SK-N-SH (cell line): ENCODE data around the gene ESRRG. TPM values are rescaled to one million over a fixed set of nuclear protein-coding genes. Genes with fewer than 3 reads are reported as not detected.

ENCODE experiments used
- CTCF ChIA-PET: fragments of 300-600, 350-600 bp; formaldehyde crosslinking; extraction: SDS; loops from one replicate; lab custom pipeline; 2021; lab: Yijun Ruan, JAX
- POLR2A ChIA-PET: fragments of 350-600 bp; sonication (Branson Sonifier 250); formaldehyde crosslinking; extraction: SDS; loops from one replicate; lab custom pipeline; 2020; ENCODE audit warnings: antibody characterized with exemption, inconsistent platforms; lab: Yijun Ruan, JAX
- DNase-seq: peaks from one replicate; pipeline ENCODE4 v3.0.0; 2012
- H2AFZ ChIP-seq: fragments of 200-600 bp; sonication (generic); 2 replicates; pipeline ENCODE4 v1.8.1; 2016; ENCODE audit warnings: antibody characterized with exemption, mild to moderate bottlenecking, low read depth
- H3F3A ChIP-seq: fragments of 200-600 bp; sonication (generic); replicated peaks from 2 replicates; pipeline ENCODE3; 2016; ENCODE audit warnings: antibody characterized with exemption, mild to moderate bottlenecking; ENCODE audit not compliant: insufficient read depth
- H3K27ac ChIP-seq, 2 experiments: fragments of 200-500 bp in 1 of 2; fragments of 200-600 bp in 1 of 2; sonication (Bioruptor generic) in 1 of 2; sonication (generic), shearing (Covaris generic) in 1 of 2; 2 replicates each; pipeline versions ENCODE4 v1.5.1 to v1.6.1; 2014 to 2016; ENCODE audit warnings: low read depth in 2 of 2, inconsistent platforms in 1 of 2, low read length in 1 of 2, mild to moderate bottlenecking in 1 of 2, mixed read lengths in 1 of 2
- H3K27me3 ChIP-seq: fragments of 200-600 bp; sonication (generic), shearing (Covaris generic); 2 replicates; pipeline ENCODE4 v1.6.1; 2016; ENCODE audit warnings: mixed run types; ENCODE audit not compliant: insufficient read depth
- H3K36me3 ChIP-seq, 2 experiments: fragments of 200-500 bp in 1 of 2; fragments of 200-600 bp in 1 of 2; sonication (Bioruptor generic) in 1 of 2; sonication (generic) in 1 of 2; replicated peaks in 1 of 2; 2 replicates each; pipeline versions ENCODE3 to v1.5.1; 2014 to 2016; ENCODE audit warnings: low read length in 1 of 2, mild to moderate bottlenecking in 1 of 2; ENCODE audit not compliant: insufficient read depth in 2 of 2, control insufficient read depth in 1 of 2
- H3K4me1 ChIP-seq, 2 experiments: fragments of 200-500 bp in 1 of 2; fragments of 200-600 bp in 1 of 2; sonication (Bioruptor generic) in 1 of 2; sonication (generic), shearing (Covaris generic) in 1 of 2; 2 replicates each; pipeline versions ENCODE4 v1.5.1 to v1.6.1; 2014 to 2016; ENCODE audit warnings: low read depth in 1 of 2, low read length in 1 of 2, mixed run types in 1 of 2; ENCODE audit not compliant: insufficient read depth in 2 of 2, control insufficient read depth in 1 of 2
- H3K4me2 ChIP-seq: fragments of 200-600 bp; sonication (generic), shearing (Covaris generic); 2 replicates; pipeline ENCODE4 v1.6.1; 2017; ENCODE audit warnings: mixed run types
- H3K4me3 ChIP-seq, 2 experiments: fragments of 200-500 bp in 1 of 2; fragments of 200-600 bp in 1 of 2; sonication (Bioruptor generic) in 1 of 2; sonication (generic), shearing (Covaris generic) in 1 of 2; 2 replicates each; pipeline versions ENCODE4 v1.5.1 to v1.8.1; 2014 to 2016; ENCODE audit warnings: low read depth in 2 of 2, inconsistent platforms in 1 of 2, low read length in 1 of 2, mild to moderate bottlenecking in 1 of 2, mixed read lengths in 1 of 2, moderate library complexity in 1 of 2
- H3K79me2 ChIP-seq: fragments of 200-600 bp; sonication (generic); 2 replicates; pipeline ENCODE4 v1.8.1; 2017; ENCODE audit warnings: mild to moderate bottlenecking; ENCODE audit not compliant: insufficient read depth
- H3K9ac ChIP-seq: fragments of 200-600 bp; sonication (generic); 2 replicates; pipeline ENCODE4 v1.6.1; 2017; ENCODE audit warnings: mixed run types
- H3K9me2 ChIP-seq: fragments of 200-600 bp; sonication (generic); 2 replicates; pipeline ENCODE4 v1.6.1; 2017; ENCODE audit warnings: mixed run types
- H3K9me3 ChIP-seq: fragments of 200-600 bp; sonication (generic); 2 replicates; pipeline ENCODE4 v1.6.1; 2017; ENCODE audit warnings: mixed run types, mild to moderate bottlenecking, moderate library complexity
- H4K20me1 ChIP-seq: fragments of 200-600 bp; sonication (generic); 2 replicates; pipeline ENCODE4 v1.6.1; 2017; ENCODE audit warnings: mild to moderate bottlenecking, mixed run types; ENCODE audit not compliant: insufficient read depth
- ELF1 ChIP-seq: IDR thresholded peaks from 2 replicates; pipeline ENCODE4 v1.4.0; 2012
- EP300 ChIP-seq, 2 experiments: IDR thresholded peaks; 2 replicates each; pipeline versions ENCODE4 v1.4.0 to v1.6.1; 2012; ENCODE audit warnings: borderline replicate concordance in 1 of 2, low read depth in 1 of 2, low read length in 1 of 2
- EZH2phosphoT487 ChIP-seq: fragments of 200-600 bp; sonication (generic); IDR thresholded peaks from 2 replicates; pipeline ENCODE4 v1.6.1; 2017; ENCODE audit warnings: low read depth, mixed run types, mild to moderate bottlenecking, antibody characterized with exemption, moderate library complexity, borderline replicate concordance
- FOSL2 ChIP-seq: IDR thresholded peaks from 2 replicates; pipeline ENCODE4 v1.4.0; 2012; ENCODE audit warnings: low read depth, mild to moderate bottlenecking, moderate library complexity, borderline replicate concordance
- MEF2A ChIP-seq: IDR thresholded peaks from 2 replicates; pipeline ENCODE4 v1.4.0; 2012; ENCODE audit warnings: low read depth, borderline replicate concordance
- MXI1 ChIP-seq: IDR thresholded peaks from 2 replicates; pipeline ENCODE4 v1.6.1; 2012; ENCODE audit warnings: mild to moderate bottlenecking, low read depth, low read length, improper control_type of control experiment
- RAD21 ChIP-seq: IDR thresholded peaks from 2 replicates; pipeline ENCODE4 v1.6.1; 2012; ENCODE audit warnings: mild to moderate bottlenecking, low read length
- RCOR1 ChIP-seq: fragments of 150-350 bp; IDR thresholded peaks from 2 replicates; pipeline ENCODE4 v1.6.1; 2017; ENCODE audit warnings: antibody characterized with exemption, low read length
- RXRA ChIP-seq: IDR thresholded peaks from 2 replicates; pipeline ENCODE4 v1.4.0; 2012; ENCODE audit warnings: low read depth, mild to moderate bottlenecking, borderline replicate concordance
- TCF12 ChIP-seq: IDR thresholded peaks from 2 replicates; pipeline ENCODE4 v1.4.0; 2012
- TEAD4 ChIP-seq: IDR thresholded peaks from 2 replicates; pipeline ENCODE4 v1.4.0; 2012; ENCODE audit warnings: mild to moderate bottlenecking, borderline replicate concordance; ENCODE audit not compliant: insufficient read depth
- USF1 ChIP-seq: IDR thresholded peaks from 2 replicates; pipeline ENCODE4 v1.4.0; 2012; ENCODE audit warnings: low read depth, borderline replicate concordance
- USF2 ChIP-seq: fragments of 150-350 bp; IDR thresholded peaks from 2 replicates; pipeline ENCODE4 v1.6.1; 2017; ENCODE audit warnings: antibody characterized with exemption, low read length, low read depth, borderline replicate concordance
- WGBS: methylation state at CpG from one replicate; pipeline ENCODE4 v1.1.6; 2017; ENCODE audit warnings: low lambda C conversion rate; 5-methylcytosine and 5-hydroxymethylcytosine counted together
- polyA plus RNA-seq, 3 experiments: library from polyadenylated mRNA; depleted of rRNA; stranded (reverse); fragments of >200 nt; gene quantifications; 2 replicates each; pipeline ENCODE4 v1.2.3, GENCODE V29; 2012
- TF ChIP-seq, protein P1 (sequence below): IDR thresholded peaks from 2 replicates; pipeline ENCODE4; 2012
- TF ChIP-seq, protein P2 (sequence below): IDR thresholded peaks from 2 replicates; pipeline ENCODE4 v1.4.0; 2012; ENCODE audit warnings: low read depth, borderline replicate concordance

ESRRG gene
- polyA plus RNA-seq, 1 of the 3 experiments (the other 2 are of a cell fraction) = 0.26 TPM

- Histone ChIP-seq H3K4me2 (no peak overlapping the region), H3K9ac (no peak overlapping the region), H3K27ac (peak overlapping the region in 1 of 2 experiments; percentile 85; a peak in 2 of 4 replicates), H2AFZ (no peak overlapping the region), H3K36me3 (no peaks in the 10 kb centered on the region), H3F3A (no peaks in the 10 kb centered on the region), H3K9me2 (no peaks in the 10 kb centered on the region), H3K79me2 (no peaks in the 10 kb centered on the region), H3K9me3 (no peaks in the 10 kb centered on the region), H3K4me3 (peak overlapping the region in 1 of 2 experiments; percentile 4; a peak in 1 of 4 replicates), H3K27me3 (no peaks in the 10 kb centered on the region), H3K4me1 (peaks cover 0 to 8% of the 10 kb centered on the region in 2 experiments; a peak in 2 of 4 replicates), H4K20me1 (no peaks in the 10 kb centered on the region)
- ChIA-PET POLR2A (interaction anchor here (1.1 kb wide), 1 partner anchor 41 kb away, joined by 3 read pairs; no protein-coding TSS in a partner anchor), CTCF (interaction anchor here (0.7 to 1.4 kb wide), 7 partner anchors 12 to 339 kb away, joined by 3 to 6 read pairs (median 3); partner anchors contain the start of gene ESRRG)
- TF ChIP-seq TCF12 (0 out of 2 replicates have a peak, but pooled peaks have one; percentile 11), MXI1 (0 out of 2 replicates have a peak, but pooled peaks have one; percentile 60), USF2 (no peak), USF1 (no peak), EZH2phosphoT487 (no peak), RAD21 (peak; percentile 38), EP300 (IDR thresholded peaks at IDR 0.05; ENCODE audit: borderline replicate concordance in 1 of 2, low read depth in 1 of 2, low read length in 1 of 2) (peak in 1 of 2 experiments; percentile 61; a peak in 2 of 4 replicates), TEAD4 (peak; percentile 9; the same call in 1 of the 2 replicates), RCOR1 (peak; percentile 51; the same call in 1 of the 2 replicates)
- TF ChIP-seq, protein P1, sequence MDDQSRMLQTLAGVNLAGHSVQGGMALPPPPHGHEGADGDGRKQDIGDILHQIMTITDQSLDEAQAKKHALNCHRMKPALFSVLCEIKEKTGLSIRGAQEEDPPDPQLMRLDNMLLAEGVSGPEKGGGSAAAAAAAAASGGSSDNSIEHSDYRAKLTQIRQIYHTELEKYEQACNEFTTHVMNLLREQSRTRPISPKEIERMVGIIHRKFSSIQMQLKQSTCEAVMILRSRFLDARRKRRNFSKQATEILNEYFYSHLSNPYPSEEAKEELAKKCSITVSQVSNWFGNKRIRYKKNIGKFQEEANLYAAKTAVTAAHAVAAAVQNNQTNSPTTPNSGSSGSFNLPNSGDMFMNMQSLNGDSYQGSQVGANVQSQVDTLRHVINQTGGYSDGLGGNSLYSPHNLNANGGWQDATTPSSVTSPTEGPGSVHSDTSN = no peak
- 73% methylated on average over 11 of the region's 11 CpGs for WGBS
- peak; percentile 17 for DNase-seq
Observed at GRCh38 chr1:216560527-216560926, 162.7 kb downstream of the ESRRG start.

- Histone ChIP-seq H4K20me1 (no peaks in the 10 kb centered on the region), H3K4me3 (no peak overlapping the region), H3K9me2 (no peaks in the 10 kb centered on the region), H3K4me2 (no peak overlapping the region), H3K4me1 (peaks cover 0 to 12% of the 10 kb centered on the region in 2 experiments; a peak in 2 of 4 replicates), H3K36me3 (no peaks in the 10 kb centered on the region), H3K79me2 (no peaks in the 10 kb centered on the region), H3K27ac (no peak overlapping the region; a peak in 1 of 4 replicates), H3K9ac (no peak overlapping the region), H3F3A (no peaks in the 10 kb centered on the region), H3K27me3 (no peaks in the 10 kb centered on the region), H2AFZ (no peak overlapping the region), H3K9me3 (no peaks in the 10 kb centered on the region)
- WGBS = 82% methylated on average over 3 of the region's 3 CpGs
- DNase-seq = no peak
- ChIA-PET POLR2A (no interaction called here), CTCF (no interaction called here)
- TF ChIP-seq MEF2A (no peak), RXRA (no peak), TCF12 (no peak), FOSL2 (no peak), ELF1 (no peak)
- TF ChIP-seq, protein P2, sequence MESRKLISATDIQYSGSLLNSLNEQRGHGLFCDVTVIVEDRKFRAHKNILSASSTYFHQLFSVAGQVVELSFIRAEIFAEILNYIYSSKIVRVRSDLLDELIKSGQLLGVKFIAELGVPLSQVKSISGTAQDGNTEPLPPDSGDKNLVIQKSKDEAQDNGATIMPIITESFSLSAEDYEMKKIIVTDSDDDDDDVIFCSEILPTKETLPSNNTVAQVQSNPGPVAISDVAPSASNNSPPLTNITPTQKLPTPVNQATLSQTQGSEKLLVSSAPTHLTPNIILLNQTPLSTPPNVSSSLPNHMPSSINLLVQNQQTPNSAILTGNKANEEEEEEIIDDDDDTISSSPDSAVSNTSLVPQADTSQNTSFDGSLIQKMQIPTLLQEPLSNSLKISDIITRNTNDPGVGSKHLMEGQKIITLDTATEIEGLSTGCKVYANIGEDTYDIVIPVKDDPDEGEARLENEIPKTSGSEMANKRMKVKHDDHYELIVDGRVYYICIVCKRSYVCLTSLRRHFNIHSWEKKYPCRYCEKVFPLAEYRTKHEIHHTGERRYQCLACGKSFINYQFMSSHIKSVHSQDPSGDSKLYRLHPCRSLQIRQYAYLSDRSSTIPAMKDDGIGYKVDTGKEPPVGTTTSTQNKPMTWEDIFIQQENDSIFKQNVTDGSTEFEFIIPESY = no peak
Observed at GRCh38 chr1:216559359-216559758, 163.9 kb downstream of the ESRRG start.
